ENCODE results near the gene RIMOC1.

The RIMOC1 gene, protein sequence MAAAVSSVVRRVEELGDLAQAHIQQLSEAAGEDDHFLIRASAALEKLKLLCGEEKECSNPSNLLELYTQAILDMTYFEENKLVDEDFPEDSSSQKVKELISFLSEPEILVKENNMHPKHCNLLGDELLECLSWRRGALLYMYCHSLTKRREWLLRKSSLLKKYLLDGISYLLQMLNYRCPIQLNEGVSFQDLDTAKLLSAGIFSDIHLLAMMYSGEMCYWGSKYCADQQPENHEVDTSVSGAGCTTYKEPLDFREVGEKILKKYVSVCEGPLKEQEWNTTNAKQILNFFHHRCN

GRCh38 chr5:41903892-41904799 is at the start of gene RIMOC1:
RIMOC1 (plus strand) TSS chr5:41904344; CDS start chr5:41904368, 24 bp downstream.
- peak; percentile 97 for DNase-seq

DNA sequence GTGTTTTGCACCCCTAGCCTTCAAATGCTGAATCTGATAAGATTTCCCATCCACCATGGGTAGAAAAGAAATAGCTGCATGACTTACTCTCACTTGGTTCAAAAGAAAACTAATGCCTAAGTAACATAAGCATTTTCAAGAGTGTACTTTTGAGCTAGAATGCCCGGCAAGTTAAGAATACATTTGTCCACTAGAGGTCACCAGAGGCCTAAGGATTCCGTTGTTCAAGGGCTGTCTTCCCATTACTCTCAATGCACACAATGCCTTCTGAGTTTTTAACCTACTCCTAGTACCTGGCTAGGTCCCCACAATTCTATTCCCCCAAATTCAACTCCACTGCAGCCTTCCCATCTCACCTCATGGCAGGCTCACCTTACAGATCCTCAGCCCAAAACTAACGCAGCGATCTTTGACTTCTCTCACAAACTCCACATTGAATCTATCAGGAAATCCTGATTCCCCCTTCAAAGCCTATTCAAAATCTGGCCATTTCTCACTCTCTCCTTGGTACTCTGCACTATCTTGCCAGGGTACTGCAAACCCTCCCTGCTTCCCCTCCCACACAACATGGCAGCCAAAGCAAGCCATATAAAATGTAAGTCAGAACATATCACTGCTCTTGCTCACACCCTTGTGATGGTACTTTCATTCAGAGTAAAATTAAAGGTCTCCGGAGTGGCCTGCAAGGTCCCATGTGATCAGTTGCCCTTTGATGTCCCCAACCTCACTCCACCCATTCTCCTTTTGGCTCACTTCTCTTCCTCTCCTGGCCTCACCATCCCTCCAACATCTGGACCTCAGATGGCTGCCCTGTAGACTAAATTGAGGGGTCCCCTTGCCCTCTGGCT is 47.3 kb upstream of the RIMOC1 start:
- DNase-seq = peak; percentile 11

DNA sequence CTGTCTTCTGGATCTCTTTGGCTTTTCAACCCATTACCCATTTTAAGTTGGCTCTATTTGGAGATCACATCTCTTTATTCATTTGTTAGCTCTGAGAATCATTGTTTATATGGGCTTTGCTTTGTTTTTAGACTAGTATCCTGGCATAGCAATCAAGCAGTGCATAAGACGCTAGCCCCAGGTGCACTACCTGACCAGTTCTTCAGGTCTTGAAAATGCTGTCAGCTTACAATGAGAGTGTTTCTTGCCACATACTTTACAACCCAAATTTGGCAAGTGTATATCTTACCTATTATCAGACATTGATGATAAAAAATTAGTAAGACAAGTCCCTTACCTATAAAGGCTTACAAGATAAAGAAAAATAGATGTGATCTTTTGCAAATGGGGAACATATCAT is 46.2 kb upstream of the RIMOC1 start:
- no peak for DNase-seq

DNA sequence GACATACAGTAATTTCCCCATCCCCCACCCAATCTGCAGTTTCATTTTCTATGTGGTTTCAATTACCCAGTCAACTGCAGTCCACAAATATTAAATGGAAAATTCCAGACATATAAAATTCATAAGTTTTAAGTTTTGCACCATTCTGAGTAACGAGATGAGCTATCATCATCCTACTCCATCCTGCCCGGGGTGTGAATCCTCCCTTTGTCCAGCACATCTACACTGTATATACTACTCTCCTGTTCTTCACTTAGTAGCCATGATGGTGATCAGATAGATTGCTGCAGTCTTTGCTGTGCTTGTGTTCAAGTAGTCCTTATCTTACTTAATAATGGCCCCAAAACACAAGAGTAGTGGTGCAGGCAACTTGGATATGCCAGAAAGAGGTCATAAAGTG is 45.3 kb upstream of the RIMOC1 start:
- DNase-seq = no peak

- no peak for DNase-seq
These were observed 40.2 kb upstream of the RIMOC1 start for GRCh38 chr5:41863871-41864486.

DNA sequence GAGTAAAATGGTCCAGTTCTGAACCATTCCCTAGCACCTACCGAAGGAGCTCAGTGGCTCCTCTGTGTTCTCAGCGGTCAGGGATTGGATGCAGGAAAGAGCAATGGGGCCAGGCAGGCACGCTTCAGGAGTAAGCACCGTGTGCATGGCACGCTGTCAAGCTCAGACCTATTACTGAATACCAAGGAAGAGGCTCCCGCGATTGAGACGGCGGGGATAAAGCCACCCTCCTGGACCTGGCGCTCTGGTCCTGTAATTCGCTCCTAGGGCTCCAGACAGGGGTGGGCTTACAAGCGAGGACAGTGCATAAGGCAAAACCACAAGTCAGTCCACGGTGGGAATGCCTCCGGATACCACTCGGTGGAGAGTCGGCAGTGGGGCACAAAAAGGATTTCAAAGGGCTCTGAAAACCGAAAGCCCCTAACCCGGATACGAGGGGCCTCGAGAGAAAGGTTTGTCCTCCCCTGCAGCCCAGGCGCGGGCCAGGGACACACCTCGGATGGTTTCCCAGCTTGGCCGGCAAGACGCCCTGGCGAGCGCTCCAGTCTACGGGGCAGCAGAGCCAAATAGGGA is 34.9 kb upstream of the RIMOC1 start:
- DNase-seq = no peak

GRCh38 chr5:41869724-41870626 is 34.2 kb upstream of the RIMOC1 start, which contains the start of gene OXCT1:
OXCT1 (minus strand) TSS chr5:41870425; CDS start chr5:41870358, 67 bp downstream.
- DNase-seq = peak; percentile 95

GRCh38 chr5:41870627-41871048 is 33.5 kb upstream of the RIMOC1 start:
- DNase-seq = no peak

GRCh38 chr5:41871852-41872251 is 32.3 kb upstream of the RIMOC1 start:
- DNase-seq = no peak

- DNase-seq = no peak
These were observed 29.6 kb upstream of the RIMOC1 start for GRCh38 chr5:41874512-41875060.

DNA sequence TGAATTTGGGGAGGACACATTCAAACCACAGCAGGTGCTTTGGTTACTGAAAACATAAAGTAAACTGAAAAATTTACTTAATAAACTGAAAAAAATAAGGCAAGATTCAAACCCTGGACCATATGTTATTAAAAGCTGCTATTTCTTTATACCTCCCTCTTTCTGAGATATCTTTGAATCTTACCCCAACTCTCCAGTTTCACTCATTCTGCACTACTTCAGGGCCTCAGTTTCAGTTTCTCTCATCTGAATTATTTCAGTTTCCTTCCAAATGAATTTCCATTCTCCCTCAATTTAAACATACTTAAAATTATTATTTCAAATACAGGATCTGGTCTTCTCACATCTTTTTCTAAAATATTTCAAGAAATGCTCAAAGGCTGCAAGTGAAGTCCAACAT is 29.0 kb upstream of the RIMOC1 start:
- DNase-seq = no peak

DNA sequence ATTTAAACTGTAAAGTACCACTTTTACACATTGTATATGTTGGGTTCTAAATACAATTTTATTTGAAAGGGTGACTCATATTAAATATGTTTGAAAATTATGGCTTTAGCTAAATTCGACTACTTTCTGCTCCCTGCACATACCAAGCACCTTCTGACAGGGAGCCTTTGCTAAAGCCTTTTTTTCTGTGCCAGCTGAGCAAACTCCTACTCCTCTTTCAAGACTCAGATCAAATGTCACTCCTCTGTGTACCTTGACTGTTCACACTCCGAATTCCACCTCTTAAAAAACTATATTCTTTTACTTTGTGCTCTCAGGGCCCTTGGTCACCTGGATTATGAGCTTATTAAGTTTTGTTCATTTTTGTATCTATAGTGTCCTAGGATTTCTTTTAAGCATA is 27.5 kb upstream of the RIMOC1 start:
- no peak for DNase-seq

- no peak for DNase-seq
These were observed 26.7 kb upstream of the RIMOC1 start for GRCh38 chr5:41877408-41877807.

DNA sequence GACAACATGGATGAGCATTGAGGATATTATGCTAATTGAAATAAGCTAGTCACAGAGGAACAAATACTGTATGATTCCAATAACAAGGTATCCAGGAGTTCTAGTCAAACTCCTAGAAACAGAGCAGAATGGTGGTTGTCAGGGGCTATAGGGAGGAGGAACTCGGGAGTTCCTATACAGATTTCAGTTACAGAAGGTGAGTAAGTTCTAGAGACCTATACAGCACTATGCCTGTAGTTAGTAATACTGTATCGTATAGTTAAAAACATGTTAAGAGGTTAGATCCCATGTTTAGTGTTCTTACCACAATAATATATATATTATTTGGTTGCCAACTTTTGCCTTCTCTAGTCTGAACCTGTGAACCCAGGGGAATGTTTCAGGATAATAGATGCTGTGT is 26.0 kb upstream of the RIMOC1 start:
- no peak for DNase-seq

GRCh38 chr5:41878643-41879478 is 25.3 kb upstream of the RIMOC1 start:
- no peak for DNase-seq

GRCh38 chr5:41882765-41883164 is 21.4 kb upstream of the RIMOC1 start:
- no peak for DNase-seq

- DNase-seq = no peak
These were observed 20.9 kb upstream of the RIMOC1 start for GRCh38 chr5:41883243-41883642.

DNA sequence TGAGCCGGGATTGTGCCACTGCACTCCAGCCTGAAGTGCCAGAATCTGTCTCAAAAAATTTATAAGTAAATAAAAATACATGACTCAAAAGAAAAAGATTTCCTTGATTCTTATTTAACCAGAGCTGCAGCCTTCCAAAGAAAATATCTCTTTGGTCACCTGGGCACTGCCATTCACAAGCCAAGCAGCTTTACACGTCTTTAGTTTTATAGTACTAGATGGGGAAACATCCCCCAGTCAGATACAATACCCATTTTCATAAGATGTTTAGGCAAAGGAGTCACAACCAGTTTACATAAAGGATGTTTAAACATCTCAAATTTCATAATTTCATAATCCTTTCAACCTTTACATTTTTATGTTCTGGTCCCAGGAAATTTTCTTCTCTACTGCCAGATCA is 20.2 kb upstream of the RIMOC1 start:
- no peak for DNase-seq

DNA sequence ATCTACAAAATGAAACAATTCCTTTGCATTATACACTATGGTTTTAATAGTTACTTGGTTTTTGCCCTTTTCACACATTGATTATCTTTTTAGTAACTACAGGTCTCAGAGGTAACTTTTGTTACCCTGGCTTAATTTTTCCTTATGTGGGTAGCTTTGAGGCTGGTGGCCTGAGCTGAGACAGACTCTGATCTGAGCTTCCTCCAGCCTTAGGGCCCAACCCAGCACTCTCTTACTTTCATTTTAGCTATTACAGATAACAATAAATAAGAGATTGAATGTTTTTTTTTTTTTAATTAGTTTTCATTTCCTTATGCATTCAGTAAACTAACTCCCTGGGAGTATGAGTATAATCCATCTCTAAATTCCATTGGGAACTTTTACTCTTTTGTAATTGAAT is 18.9 kb upstream of the RIMOC1 start:
- no peak for DNase-seq
